HCT116 (cell line): Measurements from ENCODE around the gene GRHL3. TPM values are rescaled to one million over a fixed set of nuclear protein-coding genes. Genes with fewer than 3 reads are reported as not detected.

ENCODE experiments used
- ATAC-seq: fragments of 200-7000 bp; cut with Tn5 transposase; 2 replicates; pipeline ENCODE4 v1.9.1; 2020; ENCODE audit warnings: mild to moderate bottlenecking, moderate library complexity
- BruUV-seq: library from RNA; stranded (reverse); fragments of 400-500 nt; replicated peaks from 2 replicates; lab custom pipeline; 2021; lab: Mats Ljungman, UMichigan
- CTCF ChIA-PET: fragments of 300-600 bp; sonication (Branson Sonifier 250); formaldehyde crosslinking; loops from one replicate; lab custom pipeline; 2021; ENCODE audit warnings: antibody characterized with exemption; lab: Charles Lee
- POLR2A ChIA-PET: fragments of 300-600, 350-600 bp; sonication (Branson Sonifier 250); formaldehyde crosslinking; loops from one replicate; lab custom pipeline; 2021; ENCODE audit warnings: antibody characterized with exemption; lab: Charles Lee
- RAD21 ChIA-PET, 2 experiments: fragments of 300-600 bp; sonication (Branson Sonifier 250); formaldehyde crosslinking; loops; one replicate each; lab custom pipeline; 2023; ENCODE audit warnings: low total read pairs in 2 of 2; ENCODE audit not compliant: uncharacterized antibody in 2 of 2, unreplicated experiment in 2 of 2, low non-redundant PET in 1 of 2; lab: Charles Lee
- DNase-seq: peaks from one replicate; pipeline ENCODE4 v3.0.0-alpha.2; 2010; ENCODE audit warnings: low read depth, low spot score
- H2AFZ ChIP-seq: fragments of 200-600 bp; shearing (Covaris generic), sonication (generic); 2 replicates; pipeline ENCODE4 v1.6.1; 2017; ENCODE audit warnings: low read depth, mixed run types, mixed read lengths, antibody characterized with exemption, low read length; ENCODE audit not compliant: poor library complexity, severe bottlenecking
- H3K27ac ChIP-seq: 2 replicates; pipeline ENCODE4 v1.5.1; 2012; ENCODE audit warnings: low read depth, low read length
- H3K27me3 ChIP-seq: fragments of 200-600 bp; sonication (generic); 2 replicates; pipeline ENCODE4 v1.6.1; 2016; ENCODE audit warnings: mixed run types, low read length, mixed read lengths; ENCODE audit not compliant: insufficient read depth
- H3K36me3 ChIP-seq, 2 experiments: fragments of 200-500 bp in 1 of 2; fragments of 200-600 bp in 1 of 2; sonication (Bioruptor generic) in 1 of 2; sonication (generic) in 1 of 2; 2 replicates each; pipeline versions ENCODE4 v1.5.1 to v1.6.1; 2014 to 2016; ENCODE audit warnings: low read length in 2 of 2, inconsistent platforms in 1 of 2, mixed read lengths in 1 of 2, mixed run types in 1 of 2; ENCODE audit not compliant: insufficient read depth in 2 of 2, control insufficient read depth in 1 of 2
- H3K4me1 ChIP-seq, 2 experiments: fragments of 200-600 bp in 1 of 2; sonication (generic) in 1 of 2; 2 replicates each; pipeline versions ENCODE4 v1.5.1 to v1.6.1; 2012 to 2017; ENCODE audit warnings: low read length in 2 of 2, inconsistent platforms in 1 of 2, mild to moderate bottlenecking in 1 of 2, mixed read lengths in 1 of 2, mixed run types in 1 of 2, moderate library complexity in 1 of 2; ENCODE audit not compliant: insufficient read depth in 2 of 2, control insufficient read depth in 1 of 2
- H3K4me2 ChIP-seq: fragments of 200-600 bp; sonication (generic); 2 replicates; pipeline ENCODE4 v1.6.1; 2017; ENCODE audit warnings: mixed run types, low read length, mixed read lengths
- H3K4me3 ChIP-seq, 2 experiments: fragments of 200-600 bp in 1 of 2; sonication (generic) in 1 of 2; replicated peaks in 1 of 2; 2 replicates each; pipeline ENCODE4 v1.5.1; 2011 to 2016; ENCODE audit warnings: low read length in 2 of 2, control low read depth in 1 of 2, low read depth in 1 of 2, mild to moderate bottlenecking in 1 of 2, mixed read lengths in 1 of 2, mixed run types in 1 of 2
- H3K79me2 ChIP-seq: fragments of 200-600 bp; sonication (generic); 2 replicates; pipeline ENCODE4 v1.6.1; 2017; ENCODE audit warnings: mild to moderate bottlenecking, mixed run types, low read length, moderate library complexity, mixed read lengths; ENCODE audit not compliant: insufficient read depth
- H3K9ac ChIP-seq: fragments of 200-600 bp; sonication (generic); 2 replicates; pipeline ENCODE4 v1.6.1; 2016; ENCODE audit warnings: low read length, mixed read lengths
- H3K9me2 ChIP-seq: fragments of 200-600 bp; sonication (generic), shearing (Covaris generic); 2 replicates; pipeline ENCODE4 v1.6.1; 2017; ENCODE audit warnings: mixed run types, mild to moderate bottlenecking, moderate library complexity; ENCODE audit not compliant: insufficient read depth
- H3K9me3 ChIP-seq, 2 experiments: fragments of 200-500 bp in 1 of 2; fragments of 200-600 bp in 1 of 2; sonication (Bioruptor generic) in 1 of 2; sonication (generic) in 1 of 2; 2 replicates each; pipeline ENCODE4 v1.6.1; 2014 to 2017; ENCODE audit warnings: low read length in 2 of 2, mixed read lengths in 2 of 2, inconsistent platforms in 1 of 2, low read depth in 1 of 2, mild to moderate bottlenecking in 1 of 2, mixed run types in 1 of 2, moderate library complexity in 1 of 2; ENCODE audit not compliant: control insufficient read depth in 1 of 2, insufficient read depth in 1 of 2
- H4K20me1 ChIP-seq: fragments of 200-600 bp; sonication (generic), shearing (Covaris generic); 2 replicates; pipeline ENCODE4 v1.6.1; 2017; ENCODE audit warnings: mixed run types, mild to moderate bottlenecking, moderate library complexity; ENCODE audit not compliant: insufficient read depth
- CBX3 ChIP-seq: IDR thresholded peaks from 2 replicates; pipeline ENCODE4 v1.6.1; 2012; ENCODE audit warnings: low read depth
- CEBPB ChIP-seq: IDR thresholded peaks from 2 replicates; pipeline ENCODE4 v1.6.1; 2012; ENCODE audit warnings: low read depth
- EGR1 ChIP-seq: IDR thresholded peaks from 2 replicates; pipeline ENCODE4 v1.6.1; 2012; ENCODE audit warnings: low read depth
- ELF1 ChIP-seq: IDR thresholded peaks from 2 replicates; pipeline ENCODE4 v1.6.1; 2012; ENCODE audit warnings: low read depth, borderline replicate concordance
- EZH2 ChIP-seq: fragments of 200-600 bp; sonication (generic); IDR thresholded peaks from 2 replicates; pipeline ENCODE4 v1.6.1; 2017; ENCODE audit warnings: antibody characterized with exemption, mixed run types
- EZH2phosphoT487 ChIP-seq: fragments of 200-600 bp; IDR thresholded peaks from 2 replicates; pipeline ENCODE4 v1.6.1; 2018; ENCODE audit warnings: antibody characterized with exemption, borderline replicate concordance
- JUND ChIP-seq: IDR thresholded peaks from 2 replicates; pipeline ENCODE4 v1.6.1; 2012
- POLR2A ChIP-seq: IDR thresholded peaks from 2 replicates; pipeline ENCODE4 v1.7.0; 2011; ENCODE audit warnings: borderline replicate concordance; ENCODE audit not compliant: insufficient read depth, insufficient read length; ENCODE audit errors: extremely low read depth
- POLR2AphosphoS5 ChIP-seq: IDR thresholded peaks from 2 replicates; pipeline ENCODE4 v1.6.1; 2011; ENCODE audit warnings: mild to moderate bottlenecking, low read depth, low read length, moderate library complexity
- RAD21 ChIP-seq: IDR thresholded peaks from 2 replicates; pipeline ENCODE4 v1.6.1; 2012; ENCODE audit warnings: low read depth, mild to moderate bottlenecking
- SIN3A ChIP-seq: IDR thresholded peaks from 2 replicates; pipeline ENCODE4 v1.6.1; 2012; ENCODE audit warnings: low read depth
- SRF ChIP-seq: IDR thresholded peaks from 2 replicates; pipeline ENCODE4 v1.6.1; 2012; ENCODE audit warnings: low read depth
- TCF7L2 ChIP-seq: IDR thresholded peaks from 2 replicates; pipeline ENCODE4 v1.7.0; 2011; ENCODE audit warnings: borderline replicate concordance, inconsistent platforms; ENCODE audit not compliant: insufficient read depth, insufficient read length; ENCODE audit errors: extremely low read depth
- YY1 ChIP-seq: IDR thresholded peaks from 2 replicates; pipeline ENCODE4 v1.6.1; 2011; ENCODE audit warnings: low read length, low read depth, moderate library complexity, mild to moderate bottlenecking; ENCODE audit not compliant: insufficient replicate concordance; ENCODE audit errors: extremely low read depth
- ZFX ChIP-seq: fragments of 450-650 bp; IDR thresholded peaks from 2 replicates; pipeline ENCODE4 v1.6.1; 2017
- ZNF274 ChIP-seq: fragments of 200-500 bp; sonication (Bioruptor generic); IDR thresholded peaks from 2 replicates; pipeline ENCODE4 v1.6.1; 2014; ENCODE audit warnings: mild to moderate bottlenecking, low read depth, low read length, inconsistent platforms
- intact Hi-C: fragments of 100-400 bp; cut with micrococcal nuclease; formaldehyde crosslinking; loops from 2 replicates; pipeline ENCODE4 v1.10.0; 2022
- total RNA-seq: library from RNA; stranded (reverse); gene quantifications from one replicate; pipeline ENCODE4 v1.2.1, GENCODE V29; 2021; ENCODE audit not compliant: unreplicated experiment
- TF ChIP-seq, protein P1 (sequence below), 3 experiments: fragments of 200-600 bp in 1 of 3; sonication (generic) in 1 of 3; IDR thresholded peaks in 2 of 3; conservative IDR thresholded peaks in 1 of 3; 2 replicates each; pipeline ENCODE4 v1.5.1; 2012 to 2017; ENCODE audit warnings: low read depth in 2 of 3, low read length in 2 of 3, antibody characterized with exemption in 1 of 3, borderline replicate concordance in 1 of 3, control low read depth in 1 of 3, mild to moderate bottlenecking in 1 of 3, mixed read lengths in 1 of 3, mixed run types in 1 of 3, moderate library complexity in 1 of 3; ENCODE audit not compliant: insufficient read depth in 1 of 3
- TF ChIP-seq, protein P2 (sequence below): IDR thresholded peaks from 2 replicates; pipeline ENCODE4 v1.6.1; 2012

The GRHL3 gene
- total RNA-seq, 1 experiment from 2014 or later: 1.0 TPM

DNA sequence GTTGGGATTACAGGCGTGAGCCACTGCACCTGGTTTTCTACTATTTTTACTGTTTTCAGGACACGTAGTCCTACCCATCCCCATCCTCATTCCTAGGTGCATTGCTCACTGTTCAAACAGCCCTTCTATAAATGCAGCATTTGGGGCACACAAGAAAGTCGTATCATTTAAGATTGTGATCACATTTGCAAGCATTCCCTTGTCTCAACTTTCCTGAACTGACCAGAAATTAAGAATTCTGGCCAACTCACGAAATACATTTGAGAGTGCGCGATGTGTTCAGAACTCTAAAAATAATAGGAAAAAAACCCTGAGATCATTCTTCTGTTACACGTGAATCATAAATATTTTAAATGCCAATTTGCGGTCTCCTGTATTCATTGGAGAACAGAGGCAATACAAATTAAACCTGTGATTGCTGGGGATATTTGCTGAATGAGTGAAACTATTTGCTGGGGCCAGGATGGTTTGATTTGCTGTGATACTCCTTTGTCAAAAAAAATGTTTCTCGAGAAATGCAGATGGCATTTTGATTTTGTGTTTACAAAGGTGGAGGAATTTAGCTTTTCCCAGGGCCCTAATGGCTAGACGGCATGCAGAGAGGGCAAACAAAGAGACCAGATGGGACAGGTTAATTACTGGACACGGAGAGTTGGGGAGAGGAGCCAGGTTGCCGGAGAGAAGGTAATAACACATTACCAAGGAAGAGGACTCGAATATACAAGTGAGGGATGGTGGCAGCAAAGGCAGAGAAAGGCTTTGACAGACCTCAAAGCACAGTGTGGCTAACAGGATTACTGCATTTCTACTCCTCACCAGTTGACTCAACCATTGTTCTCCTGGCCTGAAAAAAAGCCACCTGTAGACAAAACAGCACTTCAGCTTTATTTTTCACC, 56.0 kb downstream of the GRHL3 start:
- H3K9me3 ChIP-seq: no peaks in the 10 kb centered on the region
- intact Hi-C loops: no loop called here
- peak overlapping the region; percentile 61 for H3K4me2 ChIP-seq
- BruUV-seq: no TSS peak
- RAD21 ChIA-PET: no interaction called here
- peaks cover 0 to 5% of the 10 kb centered on the region in 2 experiments; a peak in 1 of 4 replicates for H3K36me3 ChIP-seq
- H3K27ac ChIP-seq: peak overlapping the region; percentile 23; the same call in 1 of the 2 replicates
- ATAC-seq (peak; percentile 72), DNase-seq (no peak)
- no peaks in the 10 kb centered on the region for H4K20me1 ChIP-seq
- no peaks in the 10 kb centered on the region for H3K9me2 ChIP-seq
- H3K4me1 ChIP-seq: peaks cover 6 to 38% of the 10 kb centered on the region in 2 experiments
- no peak overlapping the region for H3K4me3 ChIP-seq
- peak overlapping the region; percentile 17 for H3K9ac ChIP-seq
- H2AFZ ChIP-seq: no peak overlapping the region
- CTCF ChIA-PET: no interaction called here
- POLR2A ChIA-PET: no interaction called here
- H3K79me2 ChIP-seq: no peaks in the 10 kb centered on the region
- TF ChIP-seq SRF: no peak
- H3K27me3 ChIP-seq: no peaks in the 10 kb centered on the region

DNA sequence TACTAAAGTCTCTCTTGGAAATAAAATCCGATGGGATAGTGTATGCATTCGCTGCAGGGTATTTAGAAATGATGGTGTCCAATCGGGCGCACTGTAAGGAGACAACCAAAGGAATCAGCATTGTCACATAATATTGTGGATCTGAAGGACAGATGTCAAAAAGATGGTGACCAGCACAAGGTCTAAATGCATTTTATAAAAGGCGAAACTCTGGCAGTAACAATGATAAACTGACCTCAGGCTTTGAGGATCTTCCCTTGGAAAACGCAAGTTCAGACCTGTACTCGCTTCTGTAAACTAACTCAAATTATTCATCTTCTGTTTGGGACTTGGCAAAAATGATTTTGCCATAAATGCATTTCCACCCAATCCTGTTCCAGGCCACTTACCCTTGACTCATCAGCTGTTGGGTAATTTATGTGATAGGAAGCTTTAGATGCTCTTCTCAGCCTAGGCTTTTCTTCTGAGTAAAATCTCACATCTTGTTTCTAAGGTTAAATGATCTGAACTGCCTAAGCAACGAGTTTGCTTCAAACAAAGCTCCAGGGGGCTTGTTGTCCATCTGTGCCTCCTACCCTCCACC, 60.7 kb downstream of the GRHL3 start:
- H3K9me3 ChIP-seq: no peaks in the 10 kb centered on the region
- ChIA-PET RAD21 (no interaction called here), CTCF (interaction anchor here (2.7 kb wide), 1 partner anchor 11 kb away, joined by 6 read pairs; no protein-coding TSS in a partner anchor), POLR2A (no interaction called here)
- no TSS peak for BruUV-seq
- no peak overlapping the region for H3K27ac ChIP-seq
- H3K27me3 ChIP-seq: no peaks in the 10 kb centered on the region
- H4K20me1 ChIP-seq: no peaks in the 10 kb centered on the region
- DNase-seq (no peak), ATAC-seq (no peak)
- H3K4me2 ChIP-seq: no peak overlapping the region
- H3K36me3 ChIP-seq: peaks cover 0 to 5% of the 10 kb centered on the region in 2 experiments; a peak in 1 of 4 replicates
- intact Hi-C loops: no loop called here
- no peaks in the 10 kb centered on the region for H3K79me2 ChIP-seq
- no peak overlapping the region for H3K9ac ChIP-seq
- no peak overlapping the region for H2AFZ ChIP-seq
- no peak overlapping the region for H3K4me3 ChIP-seq
- H3K4me1 ChIP-seq: peaks cover 6 to 34% of the 10 kb centered on the region in 2 experiments
- no peaks in the 10 kb centered on the region for H3K9me2 ChIP-seq
- TF ChIP-seq YY1 (no peak), RAD21 (no peak), EZH2phosphoT487 (no peak), ZFX (no peak), POLR2AphosphoS5 (no peak), CBX3 (no peak), SIN3A (no peak), CEBPB (no peak), SRF (no peak), ELF1 (no peak), ZNF274 (no peak), TCF7L2 (no peak), EGR1 (no peak), EZH2 (no peak), POLR2A (no peak), JUND (no peak)
- TF ChIP-seq, protein P1, sequence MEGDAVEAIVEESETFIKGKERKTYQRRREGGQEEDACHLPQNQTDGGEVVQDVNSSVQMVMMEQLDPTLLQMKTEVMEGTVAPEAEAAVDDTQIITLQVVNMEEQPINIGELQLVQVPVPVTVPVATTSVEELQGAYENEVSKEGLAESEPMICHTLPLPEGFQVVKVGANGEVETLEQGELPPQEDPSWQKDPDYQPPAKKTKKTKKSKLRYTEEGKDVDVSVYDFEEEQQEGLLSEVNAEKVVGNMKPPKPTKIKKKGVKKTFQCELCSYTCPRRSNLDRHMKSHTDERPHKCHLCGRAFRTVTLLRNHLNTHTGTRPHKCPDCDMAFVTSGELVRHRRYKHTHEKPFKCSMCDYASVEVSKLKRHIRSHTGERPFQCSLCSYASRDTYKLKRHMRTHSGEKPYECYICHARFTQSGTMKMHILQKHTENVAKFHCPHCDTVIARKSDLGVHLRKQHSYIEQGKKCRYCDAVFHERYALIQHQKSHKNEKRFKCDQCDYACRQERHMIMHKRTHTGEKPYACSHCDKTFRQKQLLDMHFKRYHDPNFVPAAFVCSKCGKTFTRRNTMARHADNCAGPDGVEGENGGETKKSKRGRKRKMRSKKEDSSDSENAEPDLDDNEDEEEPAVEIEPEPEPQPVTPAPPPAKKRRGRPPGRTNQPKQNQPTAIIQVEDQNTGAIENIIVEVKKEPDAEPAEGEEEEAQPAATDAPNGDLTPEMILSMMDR (IDR thresholded peaks at IDR 0.05 in 2 of 3, conservative IDR thresholded peaks at IDR 0.05 in 1 of 3; ENCODE audit: borderline replicate concordance in 1 of 3, insufficient read depth in 1 of 3, low read depth in 2 of 3, low read length in 2 of 3): no peak
- TF ChIP-seq, protein P2, sequence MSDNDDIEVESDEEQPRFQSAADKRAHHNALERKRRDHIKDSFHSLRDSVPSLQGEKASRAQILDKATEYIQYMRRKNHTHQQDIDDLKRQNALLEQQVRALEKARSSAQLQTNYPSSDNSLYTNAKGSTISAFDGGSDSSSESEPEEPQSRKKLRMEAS: no peak
